ENCODE measurements around the gene BEAN1.

DNA sequence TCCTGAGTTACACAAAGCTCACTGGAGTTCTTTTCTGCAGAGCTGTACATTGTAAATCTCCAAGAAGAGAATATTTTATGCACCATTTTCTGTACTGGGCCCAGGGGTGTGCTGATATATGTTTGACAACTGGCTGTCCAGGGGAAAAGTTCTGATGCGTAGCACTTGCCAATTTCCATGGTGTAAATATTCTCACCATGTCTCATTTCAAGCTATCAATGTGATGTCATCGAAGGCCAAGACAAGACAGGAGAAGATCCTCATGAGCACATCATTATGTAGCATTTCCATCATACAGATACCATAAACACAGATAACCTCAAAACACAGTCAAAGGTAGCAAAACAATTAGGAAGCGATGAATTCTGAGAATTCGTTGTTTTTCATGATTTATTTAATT, 41.7 kb upstream of the BEAN1 start:
- TF ChIP-seq POLR2A (IDR thresholded peaks at IDR 0.05; ENCODE audit: low read depth, low read length) (no peak), POLR2AphosphoS5 (IDR thresholded peaks at IDR 0.05; ENCODE audit: low read depth, low read length) (no peak), PAX5 (IDR thresholded peaks at IDR 0.05; ENCODE audit: insufficient read depth, low read length, severe bottlenecking) (no peak), SPI1 (IDR thresholded peaks at IDR 0.05; ENCODE audit: low read depth, low read length) (no peak), TAF1 (IDR thresholded peaks at IDR 0.05; ENCODE audit: low read depth, low read length) (no peak), POU2F2 (IDR thresholded peaks at IDR 0.05; ENCODE audit: low read depth, low read length) (no peak)

All from GM12891 (cell line).